Right lobe of liver (tissue), 4 donors: ENCODE data around the gene SELP.

Experiments used
- CTCF ChIP-seq, 4 donors: fragments of 200-600 bp in 3 of 4; fragments of 450-650 bp in 1 of 4; IDR thresholded peaks; one replicate each; pipeline versions ENCODE4 v1.5.1 to v1.8.0; 2016 to 2022; ENCODE audit warnings: antibody characterized with exemption in 4 of 4, mild to moderate bottlenecking in 2 of 4
- POLR2A ChIP-seq: fragments of 450-650 bp; IDR thresholded peaks from one replicate; pipeline ENCODE4 v1.6.1; 2017; ENCODE audit warnings: antibody characterized with exemption, mild to moderate bottlenecking
- donor health status: DM: no; HTN: no; CAD: no.
- donor health status: DM: no; HTN: no; CAD: no.
- donor health status: DM: no; HTN: yes; CAD: no.

GRCh38 chr1:169623132-169623926 lies 6.6 kb downstream of the SELP start:
- no peak for TF ChIP-seq CTCF (IDR thresholded peaks at IDR 0.05)
- no peak for TF ChIP-seq POLR2A
